ENCODE data around the gene ADAMTS1.

GRCh38 chr21:26818906-26819305 lies 26.3 kb downstream of the ADAMTS1 start:
- no peak for TF ChIP-seq ZNF280D (CRISPR knock-in tag; IDR thresholded peaks at IDR 0.05)
- no peak for TF ChIP-seq ZNF362 (CRISPR knock-in tag; IDR thresholded peaks at IDR 0.05; ENCODE audit: borderline replicate concordance)
- no peak for TF ChIP-seq EP300 (IDR thresholded peaks at IDR 0.05; ENCODE audit: low read depth in 2 of 2, low read length in 2 of 2)
- TF ChIP-seq EP300 (CRISPR knock-in tag; IDR thresholded peaks at IDR 0.05; ENCODE audit: borderline replicate concordance): no peak
- no peak for TF ChIP-seq CTCF (CRISPR knock-in tag; IDR thresholded peaks at IDR 0.05)
- no peak for TF ChIP-seq ZBTB34 (CRISPR knock-in tag; IDR thresholded peaks at IDR 0.05)
- TF ChIP-seq ZNF766 (CRISPR knock-in tag; IDR thresholded peaks at IDR 0.05; ENCODE audit: borderline replicate concordance): no peak
- TF ChIP-seq ATF2 (CRISPR knock-in tag; IDR thresholded peaks at IDR 0.05): no peak
- no peak for TF ChIP-seq CHD2 (IDR thresholded peaks at IDR 0.05; ENCODE audit: low read depth, low read length)
- no peak for TF ChIP-seq THAP8 (CRISPR knock-in tag; IDR thresholded peaks at IDR 0.05; ENCODE audit: borderline replicate concordance)
- TF ChIP-seq ZNF251 (CRISPR knock-in tag; IDR thresholded peaks at IDR 0.05): no peak
- no peak for TF ChIP-seq ZFY (CRISPR knock-in tag; IDR thresholded peaks at IDR 0.05)
- TF ChIP-seq RELA (CRISPR knock-in tag; IDR thresholded peaks at IDR 0.05): no peak

Measured in HepG2 (cell line).